HG03108 (cell line): Measurements from ENCODE around the gene CCL25.
"Not testable (repeated sequence)": the region's sequence is repeated elsewhere in the genome, so short reads cannot be mapped to it uniquely, and the experiment has no call there.

Experiments
- ATAC-seq: cut with Tn5 transposase; IDR thresholded peaks from one replicate; pipeline ENCODE4 v1.9.1; 2021; ENCODE audit warnings: moderate library complexity; ENCODE audit not compliant: unreplicated experiment

The CCL25 gene

GRCh38 chr19:8084152-8084551, 31.6 kb downstream of the CCL25 start:
- ATAC-seq: no peak

GRCh38 chr19:8085598-8086408, 33.2 kb downstream of the CCL25 start:
- no peak for ATAC-seq

- ATAC-seq: no peak
These were observed 34.3 kb downstream of the CCL25 start for GRCh38 chr19:8086849-8087248.

GRCh38 chr19:8087876-8088275, 35.3 kb downstream of the CCL25 start:
- ATAC-seq: no peak

- no peak for ATAC-seq
These were observed 36.4 kb downstream of the CCL25 start for GRCh38 chr19:8088752-8089663.

GRCh38 chr19:8089664-8090601, 37.4 kb downstream of the CCL25 start:
- no peak for ATAC-seq

GRCh38 chr19:8090950-8091349, 38.4 kb downstream of the CCL25 start:
- ATAC-seq: no peak

- ATAC-seq: no peak
These were observed 41.2 kb downstream of the CCL25 start for GRCh38 chr19:8093740-8094139.

- ATAC-seq: no peak
These were observed 41.8 kb downstream of the CCL25 start for GRCh38 chr19:8094336-8094735.

- no peak for ATAC-seq
These were observed 42.9 kb downstream of the CCL25 start for GRCh38 chr19:8095354-8095886.

- ATAC-seq: no peak
These were observed 43.5 kb downstream of the CCL25 start for GRCh38 chr19:8096071-8096470.

- no peak for ATAC-seq
These were observed 44.6 kb downstream of the CCL25 start for GRCh38 chr19:8097198-8097597.

GRCh38 chr19:8097681-8098567, 45.4 kb downstream of the CCL25 start:
- no peak for ATAC-seq

GRCh38 chr19:8101311-8101710, 48.8 kb downstream of the CCL25 start:
- ATAC-seq: no peak

GRCh38 chr19:8101910-8102309, 49.4 kb downstream of the CCL25 start:
- ATAC-seq: not testable (repeated sequence)

- no peak for ATAC-seq
These were observed 52.9 kb downstream of the CCL25 start for GRCh38 chr19:8105471-8105870.

GRCh38 chr19:8107301-8107903, 54.8 kb downstream of the CCL25 start:
- ATAC-seq: no peak

- ATAC-seq: no peak
These were observed 56.2 kb downstream of the CCL25 start for GRCh38 chr19:8108560-8109445.
